Measurements from ENCODE around the gene PTPRO.

PTPRO gene

DNA sequence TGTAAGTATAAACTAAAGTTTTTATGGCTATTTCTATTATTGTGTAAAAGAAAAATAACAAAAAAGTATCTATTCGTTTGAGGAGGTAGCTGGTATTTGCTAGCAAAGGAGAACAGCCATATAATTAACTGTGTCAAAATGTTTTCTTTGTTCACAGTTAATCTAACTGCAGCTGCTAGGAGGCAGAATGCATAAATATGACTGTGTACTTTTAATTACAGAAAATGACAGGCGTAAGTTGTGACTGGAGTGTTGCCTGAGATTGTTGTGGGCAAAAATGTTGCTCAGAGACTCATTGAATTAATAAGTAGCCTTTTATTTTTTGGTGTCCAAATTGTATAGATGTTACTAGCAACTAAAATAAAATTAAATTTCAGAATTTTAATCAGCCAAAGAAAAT is 33.5 kb downstream of the PTPRO start:
- DNase-seq = no peak

DNA sequence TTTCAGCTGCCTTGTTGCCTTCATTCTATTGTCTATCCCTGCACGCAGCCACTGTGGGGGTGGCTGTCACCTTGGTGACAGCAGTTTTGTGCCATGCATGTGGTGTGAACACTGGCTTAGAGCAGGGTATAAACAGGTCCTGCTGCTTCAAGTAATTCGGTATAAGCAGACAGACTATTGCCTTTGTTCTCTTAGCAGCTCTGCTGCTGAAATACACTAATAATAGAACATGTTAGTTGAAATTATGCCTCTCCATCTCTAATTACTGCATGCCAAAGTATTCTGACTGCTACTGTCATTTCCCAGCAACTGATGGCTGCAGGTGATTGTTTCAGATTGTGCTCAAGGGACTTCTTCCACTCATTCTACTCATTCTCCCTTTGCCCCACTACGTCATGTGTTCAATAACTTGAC is 34.6 kb downstream of the PTPRO start:
- no peak for DNase-seq

DNA sequence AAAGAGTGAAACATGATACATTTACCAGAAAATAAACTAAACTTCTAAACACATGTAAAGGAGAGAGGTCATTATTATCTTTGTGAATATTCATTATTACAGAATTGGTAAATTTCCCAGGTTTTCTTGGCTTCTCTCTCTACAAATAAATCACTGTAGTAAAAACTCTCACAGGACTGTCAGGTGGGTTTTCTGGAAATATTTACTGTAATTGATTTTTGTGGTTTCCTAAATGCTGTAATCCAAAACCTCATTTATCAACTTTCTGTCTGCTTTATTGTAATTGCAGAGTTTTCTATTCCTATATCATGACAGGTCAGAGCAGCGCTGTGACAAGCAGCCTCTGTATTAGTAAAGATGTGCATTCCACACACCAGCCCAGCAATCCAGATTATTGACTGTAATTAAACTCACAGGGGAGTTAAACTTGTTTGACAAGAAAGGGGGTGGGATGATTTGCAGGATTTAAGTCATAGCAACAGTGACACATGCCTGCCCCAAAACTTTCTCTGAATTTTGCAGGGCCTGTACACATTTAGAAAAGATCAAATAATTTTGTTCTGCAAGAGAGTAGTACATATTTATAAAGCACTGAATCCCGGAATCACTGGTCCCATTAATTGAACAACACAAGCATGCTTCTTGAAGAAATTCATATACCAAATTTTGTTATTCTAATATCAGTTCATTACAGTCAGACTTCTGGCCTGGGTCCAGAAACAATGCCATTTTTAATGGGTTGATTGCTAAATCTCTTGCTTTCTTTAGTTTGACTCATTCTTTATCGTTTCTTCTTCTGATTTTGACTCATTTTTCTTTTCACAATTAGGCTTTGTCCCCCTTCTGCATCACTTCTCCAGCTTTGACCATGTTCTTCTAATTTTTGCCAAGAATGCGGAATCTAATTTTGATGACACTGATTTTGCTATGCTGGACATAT is 42.2 kb downstream of the PTPRO start:
- DNase-seq = no peak

DNA sequence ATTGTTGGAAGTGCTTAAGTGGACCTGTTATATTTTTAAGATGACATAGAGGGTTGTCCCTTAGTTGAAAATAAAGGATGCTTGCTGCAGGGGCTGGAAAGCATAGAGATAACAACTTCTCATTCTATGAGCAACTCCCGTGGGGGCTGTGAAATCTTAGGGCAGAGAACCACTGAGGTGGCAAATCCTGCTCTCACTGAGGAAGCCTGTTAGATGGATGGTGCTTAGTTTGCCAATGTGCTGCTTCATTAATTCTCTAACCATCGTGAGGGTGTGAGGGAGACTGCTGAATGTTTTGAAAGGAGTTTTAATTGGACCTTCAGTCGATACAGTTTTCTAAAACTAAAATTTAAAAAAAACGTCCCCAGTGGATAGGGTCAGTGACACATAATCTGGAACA is 46.5 kb downstream of the PTPRO start:
- no peak for DNase-seq

DNA sequence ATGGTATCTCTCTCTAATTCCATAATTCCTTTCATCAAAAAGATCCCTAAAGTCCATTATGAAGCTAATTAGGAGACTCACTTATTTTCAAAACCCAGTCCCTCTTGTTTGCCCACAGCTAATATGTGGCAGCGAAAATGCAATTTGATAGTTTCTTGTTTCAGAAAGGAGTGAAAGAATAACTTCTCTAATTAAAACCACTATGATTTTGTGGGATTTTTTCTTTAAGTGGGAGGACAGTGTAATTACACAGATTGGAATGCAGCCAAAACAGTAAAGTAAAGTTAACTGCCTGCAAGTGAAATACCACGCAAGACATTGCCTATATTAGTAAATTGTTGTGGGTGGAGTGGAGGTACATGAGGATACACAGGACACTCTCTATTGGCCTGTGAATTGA is 50.0 kb downstream of the PTPRO start:
- no peak for DNase-seq

DNA sequence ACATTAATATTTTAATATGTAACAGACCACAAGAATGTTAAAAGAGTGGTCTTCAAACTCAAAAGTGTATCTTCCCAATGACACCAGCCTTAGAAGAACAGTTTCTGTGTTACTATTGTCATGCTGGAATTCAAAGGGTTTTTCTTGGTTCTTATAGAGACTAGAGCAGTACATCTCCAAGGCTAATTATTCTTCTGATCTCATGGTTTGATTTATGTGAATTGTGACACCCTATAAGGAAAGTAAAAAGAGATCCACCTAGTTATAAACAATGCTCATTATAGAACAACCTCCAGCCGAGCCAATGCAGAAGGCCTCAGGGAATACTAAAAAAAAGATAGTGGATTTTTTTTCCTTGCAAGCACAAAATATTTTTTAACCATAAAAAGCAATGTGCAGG is 65.5 kb downstream of the PTPRO start:
- DNase-seq = no peak

DNA sequence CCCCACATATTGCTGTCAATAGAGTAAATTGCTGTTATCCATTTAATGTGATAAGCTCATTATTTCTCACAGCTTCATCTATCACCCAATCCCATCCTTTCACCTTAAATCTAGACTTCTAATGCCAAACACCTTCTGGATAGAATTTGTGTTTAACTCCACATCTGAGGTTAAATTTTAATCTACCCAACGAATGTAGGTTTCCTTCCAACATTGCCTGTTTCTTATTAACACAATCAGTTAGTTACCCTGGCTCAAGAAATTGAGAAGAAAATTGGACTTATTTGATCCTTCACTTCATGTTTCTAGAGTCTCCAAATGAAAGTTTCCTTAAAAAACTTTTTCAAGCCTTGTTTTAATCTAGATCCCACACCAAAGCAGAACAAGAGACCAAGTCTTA is 67.3 kb downstream of the PTPRO start:
- no peak for DNase-seq

DNA sequence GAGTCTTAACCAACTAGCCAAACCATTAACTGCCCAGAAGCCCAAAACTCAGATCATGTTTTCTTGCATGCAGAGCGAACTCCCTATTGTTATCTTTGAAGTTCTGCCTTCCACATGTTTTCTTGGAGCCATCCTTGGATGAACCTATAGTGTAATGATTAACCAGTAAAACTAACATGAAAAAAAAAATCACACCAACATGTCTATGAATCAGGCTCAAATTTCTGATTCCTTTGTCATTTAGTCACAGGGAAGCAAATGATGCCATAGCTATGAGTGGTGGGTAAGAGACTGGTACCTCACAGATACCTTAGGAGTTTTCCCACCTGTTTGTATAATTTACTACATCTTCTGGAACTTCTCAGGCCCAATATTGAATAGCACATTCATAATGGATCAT is 70.7 kb downstream of the PTPRO start:
- DNase-seq = no peak

DNA sequence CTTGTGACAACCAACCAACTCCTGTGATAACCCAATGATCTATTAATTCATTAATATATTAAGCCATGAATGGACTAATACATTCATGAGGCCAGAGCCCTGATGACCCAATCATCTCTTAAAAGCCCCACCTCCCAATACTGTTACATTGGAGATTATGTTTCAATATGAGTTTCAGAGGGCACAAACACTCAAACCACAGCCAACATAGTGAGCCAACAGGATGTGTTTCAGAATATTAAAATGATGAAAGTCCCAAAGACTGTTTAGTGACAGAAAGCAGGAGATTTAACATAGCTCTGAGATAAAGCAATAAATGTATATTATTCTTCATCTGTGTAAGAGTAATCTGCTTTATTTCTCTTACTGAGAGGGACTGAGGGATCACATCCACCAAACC is 71.7 kb downstream of the PTPRO start:
- no peak for DNase-seq

DNA sequence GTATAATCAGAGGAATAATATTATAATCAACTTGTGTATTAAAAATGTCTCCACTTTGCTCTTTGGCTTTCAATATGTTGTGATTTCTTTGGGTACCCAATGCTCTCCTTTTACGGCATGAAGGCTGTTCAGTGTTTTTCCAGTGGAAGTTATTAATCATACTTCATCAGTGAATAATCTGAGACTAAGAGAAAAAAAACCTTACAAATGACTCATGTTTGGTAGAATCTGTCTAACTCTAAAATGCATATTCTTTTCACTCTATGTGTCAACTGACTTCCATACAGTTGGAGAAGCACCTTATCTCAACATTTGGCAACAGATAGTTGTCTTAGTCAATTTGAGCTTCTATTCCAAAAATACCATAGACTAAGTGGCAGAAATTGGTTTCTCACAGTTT is 82.2 kb downstream of the PTPRO start:
- no peak for DNase-seq

DNA sequence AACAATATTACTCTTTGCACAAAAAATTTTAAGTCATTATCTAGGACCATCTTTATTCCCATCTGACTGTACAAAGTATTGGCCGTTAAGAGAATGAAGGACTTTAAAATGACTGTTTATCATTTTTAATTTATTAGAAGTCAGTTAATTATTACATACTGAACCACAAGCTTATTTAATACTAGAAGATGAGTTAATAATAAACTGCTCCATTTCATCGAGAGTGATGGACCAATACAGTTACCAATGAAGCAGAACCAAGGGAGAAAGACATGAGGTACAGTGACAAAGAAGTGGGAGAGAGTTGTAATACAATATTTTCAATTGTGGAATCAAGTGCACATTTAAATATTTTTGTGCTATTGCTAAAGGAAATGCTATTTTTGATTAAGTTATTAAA is 83.3 kb downstream of the PTPRO start:
- DNase-seq = no peak

DNA sequence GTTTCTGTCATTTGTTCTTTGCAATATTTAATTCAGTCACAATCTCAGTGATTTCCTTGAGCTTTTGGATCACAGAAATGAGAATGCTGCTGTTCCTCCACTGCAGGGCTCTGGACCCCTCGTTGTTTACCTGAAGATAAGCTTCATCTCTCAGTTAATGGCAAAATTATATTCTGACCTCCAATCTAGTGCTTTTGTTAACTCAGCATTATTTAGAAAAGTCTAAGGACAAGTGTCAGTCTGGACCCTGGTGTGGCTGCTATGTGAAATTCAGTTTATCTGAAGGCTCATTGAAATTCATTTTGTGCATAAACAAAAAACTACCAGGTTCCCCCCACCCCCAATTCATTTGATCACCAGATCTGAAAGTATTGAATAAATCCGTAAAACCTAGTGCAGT is 84.7 kb downstream of the PTPRO start:
- no peak for DNase-seq

DNA sequence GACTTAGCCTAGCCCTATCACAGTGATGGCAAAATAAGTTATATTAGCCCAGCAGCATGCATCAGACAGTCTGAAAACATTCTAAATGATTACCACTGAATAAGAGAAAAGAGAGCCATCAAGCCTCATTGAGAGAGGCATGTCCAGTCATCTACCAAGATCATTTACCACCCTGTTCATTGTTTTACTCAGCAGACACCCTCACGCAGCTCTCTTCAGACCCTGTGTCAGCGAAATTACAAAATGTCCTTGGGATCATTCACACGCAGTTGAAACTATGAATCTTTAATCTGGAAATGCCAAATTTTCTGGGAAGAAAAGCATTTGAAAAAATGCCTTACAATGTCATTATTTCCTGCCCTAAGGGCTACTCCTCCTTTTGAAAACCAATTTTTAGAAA is 89.5 kb downstream of the PTPRO start:
- no peak for DNase-seq

DNA sequence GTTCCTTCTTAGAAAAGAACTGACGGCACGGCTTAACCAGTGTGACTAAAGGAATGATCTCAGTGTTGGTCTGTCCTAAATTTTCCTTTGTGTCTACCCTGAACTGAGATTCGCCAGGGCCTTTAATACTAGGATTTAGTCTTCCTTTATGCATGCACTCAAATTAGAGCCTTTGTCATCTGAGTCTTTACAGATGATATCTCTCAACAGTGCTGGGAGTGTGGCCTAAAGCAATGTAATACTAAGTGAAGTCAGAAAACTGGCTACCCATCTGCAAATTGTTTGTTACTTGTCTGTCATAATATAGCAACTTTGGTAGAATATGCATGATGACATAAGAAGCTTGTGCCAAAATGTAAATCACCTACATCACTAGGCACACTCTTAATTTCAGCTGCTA is 95.4 kb downstream of the PTPRO start:
- no peak for DNase-seq

DNA sequence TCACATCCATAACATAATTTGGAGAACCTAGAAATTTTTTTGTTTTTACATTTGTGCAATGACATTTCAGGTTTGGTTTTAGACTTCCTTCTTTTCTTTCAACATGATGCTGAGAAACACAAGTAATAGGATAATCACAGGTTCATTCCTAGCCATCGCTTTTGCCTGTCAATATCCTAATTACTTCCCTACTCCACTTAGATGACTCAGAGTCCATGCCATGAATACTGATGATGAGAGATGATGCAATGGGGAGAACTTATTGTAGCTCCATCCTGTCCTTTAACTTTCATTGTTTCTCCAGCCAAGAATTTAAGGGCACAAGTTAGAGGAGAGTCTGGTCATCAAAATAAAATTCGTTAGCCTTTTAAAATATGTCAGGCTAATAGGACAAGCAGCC is 101.3 kb downstream of the PTPRO start:
- no peak for DNase-seq

DNA sequence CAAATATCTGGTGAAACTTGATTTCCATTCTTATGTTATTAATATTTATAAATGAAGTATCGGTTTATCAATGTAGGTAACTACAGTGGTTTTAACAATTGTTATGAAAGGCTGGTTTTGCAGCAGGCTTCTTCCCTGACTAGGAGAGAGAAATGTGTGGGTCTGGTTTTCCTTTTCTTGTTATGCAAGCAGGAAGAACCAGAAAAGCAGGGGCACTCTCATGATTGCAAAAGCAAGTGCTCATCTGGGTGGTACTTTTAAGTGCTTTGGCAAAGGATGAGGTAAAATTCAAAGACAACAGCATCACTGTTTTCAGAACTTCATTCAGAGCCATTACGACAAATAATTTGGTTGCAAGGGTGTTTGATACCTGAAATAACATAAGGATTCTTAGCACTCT is 105.6 kb downstream of the PTPRO start:
- DNase-seq = no peak

DNA sequence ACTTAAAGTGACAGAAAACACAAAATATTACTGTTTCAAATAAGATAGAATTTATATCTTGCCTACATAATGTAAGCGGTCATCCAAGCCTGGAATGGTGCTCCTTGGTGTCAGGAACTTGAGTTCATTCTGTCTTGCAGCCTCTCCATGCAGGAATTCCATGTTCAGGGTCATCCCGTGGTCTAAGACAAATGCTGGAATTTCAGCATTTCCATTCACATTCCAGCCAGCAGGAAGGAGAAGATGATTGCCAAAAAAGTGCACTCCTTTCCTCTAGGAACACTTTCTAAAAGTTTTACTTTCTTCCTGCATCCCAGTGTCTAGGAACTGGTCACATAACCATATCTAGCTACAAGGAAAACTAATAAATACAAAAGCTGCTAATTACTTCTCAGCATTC is 106.3 kb downstream of the PTPRO start:
- DNase-seq = no peak

DNA sequence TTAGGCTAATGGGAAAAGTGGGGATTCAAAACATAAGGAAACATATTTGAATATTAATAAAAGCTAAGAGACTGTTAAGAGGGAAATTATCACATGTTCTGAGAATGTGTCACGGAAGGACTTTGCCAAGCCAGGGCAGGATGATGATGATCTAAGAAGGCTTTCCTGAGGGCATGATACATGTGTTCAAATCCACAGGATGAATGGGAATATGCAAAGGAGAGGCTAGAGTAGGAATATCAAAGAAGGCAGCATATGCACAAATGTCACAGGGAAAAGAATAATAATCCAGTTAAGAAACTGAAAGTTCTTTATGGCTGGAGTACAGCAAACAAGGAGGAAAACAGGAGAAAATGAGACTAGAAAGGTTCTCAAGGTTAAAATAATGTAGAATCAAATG is 107.0 kb downstream of the PTPRO start:
- no peak for DNase-seq

DNA sequence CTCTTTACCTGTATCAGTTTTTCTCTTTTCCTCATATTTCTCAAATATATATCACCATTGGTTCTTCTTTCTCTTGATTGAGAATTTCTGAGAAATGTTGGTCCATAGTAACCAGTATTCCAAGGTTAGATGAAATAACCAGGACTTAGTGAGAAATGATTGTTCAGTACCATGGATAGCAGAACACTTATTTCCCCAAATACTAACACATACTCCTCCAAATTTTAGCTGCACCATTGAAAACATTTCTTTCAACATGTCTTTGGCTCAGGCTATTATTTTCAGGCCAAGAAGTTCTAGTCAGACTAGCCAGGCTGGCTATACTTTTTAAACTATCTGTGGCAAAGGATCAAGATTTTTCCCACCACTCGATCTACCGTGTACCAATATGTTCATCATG is 113.3 kb downstream of the PTPRO start:
- no peak for DNase-seq

DNA sequence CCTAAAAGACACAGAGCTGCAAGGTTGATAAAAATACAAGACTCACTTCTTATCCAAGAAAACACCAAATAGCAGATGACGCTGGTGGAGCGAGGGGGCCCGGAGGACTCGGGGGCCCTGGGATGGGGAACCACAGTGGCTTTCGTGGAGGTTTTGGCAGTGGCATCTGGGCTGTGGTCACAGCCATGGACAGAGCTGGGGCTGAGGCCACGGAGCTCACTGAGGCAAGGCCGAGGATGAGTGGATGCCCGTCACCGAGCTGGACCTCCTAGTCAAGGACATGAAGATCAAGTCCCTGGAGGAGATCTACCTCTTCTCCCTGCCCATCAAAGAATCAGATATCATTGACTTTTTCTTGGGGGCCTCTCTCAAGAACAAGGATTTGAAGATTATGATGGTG is 117.2 kb downstream of the PTPRO start:
- DNase-seq = no peak

DNA sequence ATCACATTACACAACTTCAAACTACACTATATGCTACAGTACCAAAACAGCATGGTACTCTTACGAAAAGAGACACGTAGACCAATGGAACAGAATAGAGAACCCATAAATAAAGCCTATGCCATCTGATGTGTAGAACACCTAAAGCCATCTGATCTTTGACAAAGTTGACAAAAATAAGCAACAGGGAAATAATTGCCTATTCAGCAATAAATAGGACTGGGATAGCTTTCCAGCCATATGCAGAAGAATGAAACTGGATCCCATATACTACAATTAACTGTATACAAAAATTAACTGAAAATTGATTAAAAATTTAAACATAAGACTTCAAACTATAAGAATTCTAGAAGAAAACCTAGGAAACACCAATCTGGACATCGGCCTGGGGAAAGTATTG is 120.7 kb downstream of the PTPRO start:
- DNase-seq = no peak

DNA sequence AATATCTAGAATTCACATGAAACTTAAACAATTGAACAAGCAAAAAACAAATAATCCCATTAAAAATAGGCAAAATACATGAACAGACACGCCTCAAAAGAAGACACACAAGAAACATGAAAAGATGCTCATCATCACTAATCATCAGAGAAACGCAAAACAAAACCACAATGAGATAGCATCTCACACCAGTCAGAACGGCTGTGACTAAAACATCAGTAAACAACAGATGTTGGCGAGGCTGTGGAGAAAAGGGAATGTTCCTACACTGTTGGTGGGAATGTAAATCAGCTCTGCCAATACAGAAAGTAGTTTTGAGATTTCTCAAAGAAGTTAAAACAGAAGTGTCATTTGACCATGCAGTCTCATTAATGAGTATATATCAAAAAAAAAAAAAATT is 121.3 kb downstream of the PTPRO start:
- DNase-seq = no peak

DNA sequence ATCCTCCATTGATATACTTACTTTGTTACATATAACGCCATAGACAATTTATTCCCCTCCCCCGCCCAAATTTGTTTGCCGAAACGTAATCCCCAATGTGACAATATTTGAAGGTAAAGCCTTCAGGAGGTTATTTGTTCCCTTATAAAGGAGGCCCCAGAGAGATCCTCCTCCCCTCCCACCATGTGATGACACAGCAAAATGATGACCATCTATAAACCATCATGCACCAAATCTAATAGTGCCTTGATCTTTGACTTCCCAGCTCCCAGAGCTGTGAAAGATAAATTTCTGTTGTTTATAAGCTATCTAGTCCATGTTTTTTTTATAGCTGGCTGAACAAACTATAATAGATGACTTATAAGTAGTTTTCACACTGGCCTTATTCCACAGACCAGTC is 122.2 kb downstream of the PTPRO start:
- DNase-seq = no peak

DNA sequence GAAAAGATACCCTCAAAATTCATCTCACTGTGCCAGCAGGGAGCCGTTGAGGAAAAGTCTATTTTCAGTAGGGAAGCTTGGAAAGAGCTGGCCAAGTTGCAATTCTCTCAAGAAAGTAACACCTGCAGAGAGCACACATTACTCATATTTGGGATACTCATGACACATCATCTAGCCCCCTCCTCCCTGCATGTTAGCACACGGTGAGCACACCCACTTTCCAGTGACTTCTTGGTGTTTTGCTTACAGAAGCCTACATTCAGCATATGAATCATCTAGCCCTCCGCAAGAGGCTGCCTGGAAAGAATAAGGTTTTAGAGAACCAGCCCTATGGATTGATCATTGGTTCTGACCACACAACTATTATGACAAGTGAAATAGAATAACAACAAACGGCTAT is 124.5 kb downstream of the PTPRO start:
- DNase-seq = no peak

DNA sequence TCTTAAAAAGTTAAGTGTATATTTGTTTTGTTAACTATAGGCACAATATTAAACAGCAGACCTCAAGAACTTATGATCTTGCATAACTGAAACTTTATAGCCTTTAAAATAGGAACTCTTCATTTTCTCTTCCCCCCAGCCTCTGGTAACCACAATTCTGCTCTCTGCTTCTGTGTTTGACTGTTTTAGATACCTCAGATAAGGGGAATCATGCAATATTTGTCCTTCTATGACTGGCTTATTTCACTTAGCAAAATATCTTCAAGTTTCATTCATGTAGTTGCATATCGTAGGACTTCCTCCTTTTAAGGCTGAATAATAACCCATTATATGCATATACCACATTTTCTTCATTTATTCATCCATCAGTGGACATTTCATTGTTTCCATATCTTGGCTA is 131.3 kb downstream of the PTPRO start:
- no peak for DNase-seq

Data from cerebellar nuclear complex (tissue), 1 donor.